Caki2 (cell line): Measurements from ENCODE around the gene ARHGEF17. TPM values are rescaled to one million over a fixed set of nuclear protein-coding genes. Genes with fewer than 3 reads are reported as not detected.

ENCODE experiments used
- DNase-seq: peaks from one replicate; pipeline ENCODE4 v3.0.0-alpha.2; 2015; ENCODE audit warnings: low read depth
- in situ Hi-C: cut with HindIII; loops from 2 replicates; pipeline ENCODE4 v1.10.0; 2016; ENCODE audit warnings: low sequenced_read_pairs, low pct_unique_long_range_greater_than_20kb, mixed read lengths
- total RNA-seq: library from RNA; depleted of rRNA; stranded (reverse); fragments of >200 nt; shearing (Covaris generic); gene quantifications from 2 replicates; pipeline ENCODE4 v1.2.3, GENCODE V29; 2014; ENCODE audit warnings: low replicate concordance

ARHGEF17 gene
- total RNA-seq, 1 experiment from 2014 or later: 6.0 TPM

GRCh38 chr11:73393479-73394415, 85.7 kb downstream of the ARHGEF17 start:
- DNase-seq: peak; percentile 56
- in situ Hi-C loops: no loop called here

DNA sequence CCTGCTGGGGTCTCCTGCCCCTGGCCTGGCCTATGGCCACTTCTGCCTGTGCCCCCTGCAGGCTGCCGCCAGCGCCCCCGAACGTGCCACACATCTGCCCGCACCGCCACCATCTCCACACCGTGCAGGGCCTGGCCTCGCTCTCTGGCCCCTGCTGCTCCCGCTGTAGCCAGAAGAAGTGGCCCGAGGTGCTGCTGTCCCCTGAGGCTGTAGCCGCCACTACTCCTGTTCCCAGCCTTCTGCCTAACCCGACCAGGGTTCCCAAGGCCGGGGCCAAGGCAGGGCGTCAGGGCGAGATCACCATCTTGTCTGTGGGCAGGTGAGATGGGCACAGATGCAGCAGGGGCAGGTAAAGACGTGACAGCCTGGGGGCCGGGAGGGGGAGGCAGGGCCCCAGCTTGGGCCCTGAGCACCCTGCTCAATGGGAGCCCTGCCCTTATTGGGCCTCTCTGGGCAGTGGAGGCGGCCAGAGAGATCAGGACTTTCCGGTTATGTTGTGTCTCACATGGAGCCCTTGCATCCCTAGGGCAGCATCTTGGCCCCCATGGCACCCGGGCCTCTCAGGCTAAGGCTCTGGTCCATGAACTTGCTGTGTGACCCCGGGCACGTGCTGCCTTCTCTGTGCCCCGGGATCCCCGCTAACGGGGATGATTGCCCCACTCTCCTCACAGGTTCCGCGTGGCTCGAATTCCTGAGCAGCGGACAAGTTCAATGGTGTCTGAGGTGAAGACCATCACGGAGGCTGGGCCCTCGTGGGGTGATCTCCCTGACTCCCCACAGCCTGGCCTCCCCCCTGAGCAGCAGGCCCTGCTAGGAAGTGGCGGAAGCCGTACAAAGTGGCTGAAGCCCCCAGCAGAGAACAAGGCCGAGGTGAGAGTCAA, 86.6 kb downstream of the ARHGEF17 start:
- no peak for DNase-seq
- in situ Hi-C loops: no loop called here

DNA sequence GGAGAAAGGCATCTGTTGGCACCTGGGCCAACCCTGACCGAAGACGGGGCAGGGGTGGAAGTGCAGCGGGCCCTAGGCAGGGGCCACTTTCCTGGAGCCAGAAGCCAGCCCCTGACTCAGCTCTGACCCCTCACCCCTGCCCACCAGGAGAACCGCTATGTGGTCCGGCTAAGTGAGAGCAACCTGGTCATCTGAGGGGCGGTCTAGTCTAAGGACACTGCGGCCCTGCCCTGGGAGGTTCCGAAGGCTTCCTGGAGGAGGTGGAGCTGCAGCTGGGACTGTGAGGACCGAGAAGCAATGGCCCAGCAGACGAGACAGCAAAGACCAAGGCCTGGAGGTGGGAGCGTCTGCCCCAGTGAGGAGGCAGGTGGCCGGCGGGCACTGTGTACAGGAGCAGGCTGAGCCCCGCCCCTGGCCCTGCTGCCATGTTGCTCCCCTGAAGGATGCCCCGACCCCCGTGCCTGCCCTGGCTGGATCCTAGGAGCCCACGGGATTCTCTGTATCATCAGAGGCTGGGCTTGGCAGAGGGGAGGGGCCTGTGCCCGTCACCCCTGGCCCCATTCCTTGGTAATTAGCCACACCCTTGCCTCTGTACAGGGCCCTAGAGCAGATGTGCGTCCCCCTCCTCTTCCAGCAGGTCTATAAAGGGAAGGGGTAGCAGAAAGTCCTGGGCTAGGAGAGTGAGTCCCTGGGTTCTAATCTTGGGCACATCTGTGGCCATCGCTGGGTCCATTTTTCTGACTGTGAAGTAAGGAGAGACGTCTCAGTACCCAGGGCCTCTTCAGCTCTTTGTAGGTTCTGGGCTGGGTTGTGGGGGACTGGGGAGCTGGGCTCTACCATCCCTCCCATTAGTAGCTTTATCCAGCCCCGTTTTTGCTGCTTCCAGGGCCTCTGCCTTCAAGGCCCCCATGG, 87.5 kb downstream of the ARHGEF17 start:
- DNase-seq: no peak
- in situ Hi-C loops: no loop called here

GRCh38 chr11:73396251-73396930, 88.3 kb downstream of the ARHGEF17 start:
- DNase-seq: no peak
- in situ Hi-C loops: no loop called here

DNA sequence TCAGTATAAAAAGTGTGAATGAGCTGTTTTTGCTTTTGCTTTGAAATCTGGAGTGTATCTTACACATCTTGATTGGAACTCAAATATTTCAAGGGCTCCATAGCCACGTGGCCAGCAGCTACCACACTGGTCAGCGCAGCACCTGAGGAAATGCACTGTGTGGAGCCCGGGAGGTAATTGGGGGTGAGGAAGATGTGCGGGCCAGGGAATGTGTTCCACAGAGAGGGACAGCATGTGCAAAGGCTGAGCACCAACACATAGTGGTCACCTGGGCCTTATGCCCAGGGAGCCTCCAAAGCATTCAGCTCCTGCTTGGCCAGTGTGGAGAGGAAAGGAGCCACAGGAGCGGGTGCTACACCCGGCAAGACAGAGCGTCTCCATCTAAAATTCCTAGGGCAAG, 88.9 kb downstream of the ARHGEF17 start:
- DNase-seq: no peak
- in situ Hi-C loops: no loop called here

DNA sequence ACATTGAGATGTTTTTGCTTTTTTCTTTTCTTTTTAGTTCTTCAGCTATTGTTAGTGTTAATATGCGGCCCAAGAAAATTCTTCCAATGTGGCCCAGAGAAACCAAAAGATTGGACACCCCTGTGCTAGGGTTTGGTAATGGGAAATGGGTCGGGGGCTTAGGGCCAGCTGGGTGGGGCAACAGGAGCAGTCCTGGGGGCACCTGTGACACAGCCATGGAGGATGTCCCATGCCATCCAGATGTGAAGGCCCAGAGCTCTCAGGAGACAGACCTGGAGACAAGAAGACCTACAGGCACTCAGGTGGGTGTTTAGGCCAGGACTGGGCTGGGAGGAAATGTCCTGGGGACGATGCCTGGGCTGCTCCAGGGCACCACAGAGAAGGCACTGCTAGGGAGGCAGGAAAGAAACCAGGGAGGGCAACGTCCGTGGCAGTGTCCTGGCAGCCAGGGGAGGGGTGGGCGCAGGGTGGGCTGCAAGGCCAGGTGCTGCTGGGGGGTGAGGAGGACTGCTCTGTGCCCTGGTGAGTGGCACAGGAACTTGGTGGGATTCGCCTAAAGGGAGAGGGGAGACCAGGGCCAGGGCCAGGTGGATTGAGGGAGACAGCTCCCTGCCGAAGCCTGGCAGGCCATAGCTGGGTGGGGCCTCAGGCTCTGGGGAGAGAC, 89.5 kb downstream of the ARHGEF17 start:
- DNase-seq: no peak
- in situ Hi-C loops: no loop called here

GRCh38 chr11:73398132-73398526, 90.1 kb downstream of the ARHGEF17 start:
- DNase-seq: no peak
- in situ Hi-C loops: no loop called here

- in situ Hi-C loops: no loop called here
- no peak for DNase-seq
Measured at GRCh38 chr11:73398721-73399120, 90.6 kb downstream of the ARHGEF17 start.

GRCh38 chr11:73399159-73399590, 91.1 kb downstream of the ARHGEF17 start:
- in situ Hi-C loops: no loop called here
- DNase-seq: no peak

GRCh38 chr11:73399636-73400035, 91.6 kb downstream of the ARHGEF17 start:
- in situ Hi-C loops: no loop called here
- DNase-seq: no peak

DNA sequence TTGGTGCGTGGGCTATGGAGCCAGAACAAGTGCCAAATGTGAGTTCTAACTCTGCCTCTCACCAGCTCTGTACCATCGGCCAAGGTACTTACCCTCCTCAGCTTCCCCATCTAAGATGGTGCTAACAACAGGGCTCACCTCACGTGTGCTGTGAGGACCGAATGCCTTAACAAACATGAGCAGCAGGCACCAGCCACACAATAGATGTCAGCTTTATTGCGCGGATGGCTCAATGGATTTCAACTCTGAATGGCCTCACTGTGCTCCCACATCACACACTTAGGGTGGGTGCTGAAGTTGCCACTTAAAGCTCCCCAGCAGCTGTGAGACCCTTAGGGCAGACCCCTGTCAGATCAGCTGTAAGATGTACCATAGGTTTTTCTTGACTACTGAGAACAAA, 92.2 kb downstream of the ARHGEF17 start:
- in situ Hi-C loops: no loop called here
- no peak for DNase-seq

DNA sequence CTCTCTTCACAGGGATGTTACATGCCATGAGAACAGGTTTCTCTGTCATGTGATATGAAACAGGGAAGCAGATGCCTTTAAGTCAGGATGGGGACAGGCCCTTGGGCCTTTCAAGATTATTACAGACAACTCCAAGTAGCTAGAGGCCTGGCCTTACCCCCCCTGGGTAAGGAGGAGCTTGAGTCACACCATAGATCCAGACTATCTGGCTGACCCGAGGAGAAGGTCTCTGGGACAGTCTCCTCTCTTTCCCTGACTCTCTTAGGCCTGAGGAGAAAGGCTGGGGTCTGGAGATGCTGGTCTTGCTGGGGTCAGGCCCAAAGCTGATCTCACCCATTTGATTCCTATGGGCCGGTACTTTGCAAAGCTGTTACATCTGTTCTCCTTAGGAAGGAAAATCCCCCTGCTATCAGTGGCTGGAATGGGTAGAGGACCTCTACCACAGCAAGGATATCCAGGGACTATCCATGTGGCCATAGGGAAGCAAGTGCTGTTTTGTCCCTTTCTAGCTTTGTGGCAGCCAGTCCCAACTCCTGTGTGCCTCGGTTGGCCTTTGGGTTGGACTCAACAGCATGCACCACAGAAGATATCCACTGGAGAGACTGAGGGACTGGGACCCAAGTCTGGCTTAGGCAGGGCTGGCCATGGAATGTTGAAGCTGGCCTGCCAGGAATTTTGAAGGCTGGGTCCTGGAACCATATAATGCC, 93.3 kb downstream of the ARHGEF17 start:
- no peak for DNase-seq
- in situ Hi-C loops: no loop called here

DNA sequence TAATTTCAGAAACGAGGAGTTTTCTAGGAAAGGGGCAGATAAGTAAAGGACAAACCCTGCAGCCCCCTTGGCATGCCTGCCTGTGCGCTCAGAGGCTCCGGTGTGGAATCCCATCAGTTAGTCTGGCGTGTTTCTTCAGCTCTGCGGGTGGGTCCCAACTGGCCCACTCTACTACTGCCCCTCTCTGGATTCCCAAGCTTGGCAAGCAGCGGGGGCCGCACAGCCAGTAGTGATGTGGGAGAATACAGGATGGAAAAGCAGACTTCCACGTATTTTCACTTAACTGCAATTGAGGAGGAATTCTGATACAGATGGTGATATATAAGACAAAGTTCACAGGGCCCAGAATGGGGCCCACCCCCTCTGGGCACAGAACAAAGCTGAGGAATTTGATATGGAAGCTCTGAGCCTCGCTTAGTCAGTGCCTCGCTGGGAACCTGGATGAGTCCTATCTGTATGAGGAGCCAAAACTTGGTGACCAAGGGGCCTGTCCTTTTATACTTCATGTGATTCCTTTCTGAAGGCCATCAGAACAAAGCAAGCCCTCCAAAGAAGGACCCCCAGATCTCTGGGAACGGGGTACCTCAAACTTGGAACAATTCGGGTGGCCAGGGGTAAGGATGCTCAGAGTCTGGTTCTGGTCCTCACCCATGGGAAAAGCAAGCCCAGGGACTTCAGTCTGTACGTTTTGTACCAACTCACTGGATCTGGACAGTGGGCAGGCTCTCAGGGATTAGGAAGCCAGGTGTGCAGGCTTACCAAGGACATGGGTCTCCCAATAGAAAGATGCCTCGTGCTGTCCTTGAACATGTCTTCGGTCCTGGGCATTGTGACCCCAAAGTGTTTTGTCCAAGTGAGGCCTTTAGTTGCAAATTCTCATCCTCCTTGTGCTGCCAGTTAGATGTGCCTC, 94.1 kb downstream of the ARHGEF17 start:
- DNase-seq: no peak
- in situ Hi-C loops: no loop called here

DNA sequence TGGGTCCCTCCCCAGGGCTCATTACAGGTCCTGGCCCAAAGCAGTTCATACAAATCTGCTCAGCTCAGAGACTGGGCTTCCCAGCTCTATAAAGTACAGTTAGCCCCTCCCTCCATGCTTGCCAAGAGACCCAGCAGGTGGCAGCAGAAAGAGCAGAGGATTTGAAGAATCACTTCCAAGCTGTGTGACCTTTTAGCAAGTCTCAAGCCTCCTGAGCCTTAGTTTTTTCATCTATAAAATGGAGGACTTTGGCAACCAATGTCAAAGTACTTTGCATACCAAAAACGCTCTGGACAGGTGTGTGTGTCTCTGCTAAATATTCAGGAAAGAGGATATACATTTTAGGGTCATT, 94.7 kb downstream of the ARHGEF17 start:
- in situ Hi-C loops: no loop called here
- DNase-seq: no peak

GRCh38 chr11:73403541-73403940, 95.5 kb downstream of the ARHGEF17 start:
- no peak for DNase-seq
- in situ Hi-C loops: no loop called here

- in situ Hi-C loops: no loop called here
- DNase-seq: peak; percentile 23
Measured at GRCh38 chr11:73404048-73404447, 96.0 kb downstream of the ARHGEF17 start.
